Measurements from ENCODE around the gene IL10.
A peak's percentile ranks its signal among the peaks of the same experiment; 100 is the strongest.

Gene IL10

GRCh38 chr1:206772243-206772937, at the start of gene IL10:
Gene IL10, minus strand, starts transcription at chr1:206772494. Its CDS starts 59 bp downstream, at chr1:206772435.
- DNase-seq = no peak

- no peak for DNase-seq
These were observed 49.2 kb upstream of the IL10 start for GRCh38 chr1:206821493-206821892.

- no peak for DNase-seq
These were observed 44.3 kb upstream of the IL10 start for GRCh38 chr1:206816390-206817287.

DNA sequence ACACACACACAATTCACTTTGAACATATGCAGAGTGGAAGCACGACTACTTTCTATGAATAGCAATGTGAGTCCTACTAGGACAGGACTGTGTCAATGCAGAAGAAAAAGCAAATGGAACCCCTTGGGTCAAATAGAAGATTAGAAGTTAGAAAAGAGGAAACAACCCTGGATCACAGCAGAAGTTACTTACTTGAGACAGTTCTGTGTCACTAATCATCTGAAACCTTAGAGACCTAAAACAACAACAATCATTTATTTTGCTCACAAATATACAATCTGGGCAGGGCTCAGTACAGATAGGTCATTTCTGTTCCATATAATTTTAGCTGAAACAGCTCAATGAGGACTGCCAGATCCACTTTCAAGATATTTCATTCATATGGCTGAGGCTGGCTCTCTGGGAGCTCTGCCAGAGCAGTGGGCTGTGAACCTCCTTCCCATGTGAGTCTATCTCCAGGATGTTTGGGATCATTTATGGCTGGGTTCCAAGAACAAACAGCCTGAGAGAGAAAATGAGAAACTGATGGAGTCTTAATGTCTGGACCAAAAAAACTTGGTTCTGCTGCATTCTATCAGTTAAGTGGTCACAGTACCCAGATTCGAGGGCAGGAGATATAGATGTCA, 42.5 kb upstream of the IL10 start:
- peak; percentile 70 for DNase-seq

DNA sequence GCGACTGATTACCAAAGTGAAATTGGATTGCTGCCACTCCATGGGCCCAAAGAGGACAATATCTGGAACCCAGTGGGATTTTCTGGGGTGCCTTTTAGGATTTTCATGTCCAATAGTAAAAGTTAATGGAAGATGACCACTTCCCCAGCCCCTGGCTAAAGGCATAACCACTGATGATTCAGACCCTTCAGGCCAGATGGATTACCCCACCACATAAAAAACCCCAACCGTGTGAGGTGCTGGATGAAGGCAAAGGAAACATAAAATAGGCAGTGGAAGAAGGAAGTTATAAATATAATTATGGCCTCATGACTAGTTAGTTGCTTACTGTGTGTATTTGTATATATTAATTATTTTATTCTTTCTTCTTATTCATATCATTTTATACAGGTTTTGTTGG, 40.2 kb upstream of the IL10 start:
- no peak for DNase-seq

- no peak for DNase-seq
These were observed 37.3 kb upstream of the IL10 start for GRCh38 chr1:206809504-206810084.

DNA sequence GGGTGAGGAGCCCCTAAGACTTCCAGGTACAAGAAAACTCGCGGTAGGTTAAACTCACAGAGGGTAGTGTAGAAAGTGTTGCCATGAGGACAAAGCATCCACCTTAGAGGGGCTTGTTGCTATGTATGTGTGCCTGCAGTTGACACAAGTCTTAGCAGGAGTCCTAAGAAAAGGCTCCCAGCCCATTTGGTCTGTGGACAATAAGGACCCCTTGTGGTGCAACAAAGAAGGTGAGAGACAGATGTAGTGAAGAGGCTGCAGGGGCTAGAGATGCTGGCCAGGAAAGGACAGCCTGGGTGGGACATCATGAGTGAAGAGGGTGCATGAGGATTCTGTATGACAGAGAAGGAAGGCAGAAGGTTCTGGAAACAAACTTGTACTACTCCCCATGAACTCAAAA, 36.3 kb upstream of the IL10 start:
- DNase-seq = peak; percentile 41

DNA sequence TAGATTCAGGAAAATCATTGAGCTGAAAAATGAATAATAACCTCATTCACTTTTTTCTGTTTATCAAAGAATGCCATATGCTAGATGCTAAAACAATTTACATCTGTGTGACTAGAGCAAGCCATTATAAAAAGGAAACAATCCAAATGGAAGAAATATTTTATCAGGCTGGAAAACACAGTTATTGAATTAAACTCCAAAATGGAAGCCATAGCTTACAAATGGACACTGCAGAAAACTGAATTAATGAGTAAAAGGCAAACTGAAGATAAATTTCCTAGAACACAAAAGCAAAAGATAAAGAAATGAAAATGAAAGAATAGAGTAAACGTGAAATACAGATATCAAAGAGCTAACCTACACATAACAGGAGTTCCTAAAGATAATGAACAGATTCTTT, 33.1 kb upstream of the IL10 start:
- no peak for DNase-seq

GRCh38 chr1:206804156-206804737, 32.0 kb upstream of the IL10 start:
- no peak for DNase-seq

- DNase-seq = no peak
These were observed 31.0 kb upstream of the IL10 start for GRCh38 chr1:206803221-206803730.

DNA sequence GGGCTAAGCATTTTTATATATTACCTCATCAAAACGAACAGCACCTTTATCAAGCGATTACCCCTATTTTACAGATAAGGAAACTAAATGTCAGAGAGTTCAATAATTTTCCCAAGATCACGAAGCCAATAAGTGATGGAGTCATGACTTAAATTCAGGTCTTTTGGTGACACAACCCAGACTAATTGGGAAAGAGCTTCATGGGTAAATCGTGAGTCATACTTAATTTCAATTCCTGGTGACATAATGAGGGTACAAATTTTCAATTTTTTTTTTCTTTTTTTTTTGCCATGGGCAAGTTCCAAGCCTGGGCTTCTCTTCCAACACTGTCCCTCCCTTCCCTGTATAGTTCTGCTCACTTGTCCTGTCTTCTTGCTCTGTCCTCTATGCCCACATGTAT, 30.1 kb upstream of the IL10 start:
- no peak for DNase-seq

- DNase-seq = no peak
These were observed 29.2 kb upstream of the IL10 start for GRCh38 chr1:206801467-206801866.

GRCh38 chr1:206800891-206801290, 28.6 kb upstream of the IL10 start:
- no peak for DNase-seq

GRCh38 chr1:206800411-206800810, 28.1 kb upstream of the IL10 start:
- no peak for DNase-seq

- no peak for DNase-seq
These were observed 27.0 kb upstream of the IL10 start for GRCh38 chr1:206799311-206799710.

GRCh38 chr1:206798384-206798996, 26.2 kb upstream of the IL10 start:
- no peak for DNase-seq

GRCh38 chr1:206797534-206798383, 25.5 kb upstream of the IL10 start:
- no peak for DNase-seq

GRCh38 chr1:206796981-206797402, 24.7 kb upstream of the IL10 start:
- DNase-seq = no peak

DNA sequence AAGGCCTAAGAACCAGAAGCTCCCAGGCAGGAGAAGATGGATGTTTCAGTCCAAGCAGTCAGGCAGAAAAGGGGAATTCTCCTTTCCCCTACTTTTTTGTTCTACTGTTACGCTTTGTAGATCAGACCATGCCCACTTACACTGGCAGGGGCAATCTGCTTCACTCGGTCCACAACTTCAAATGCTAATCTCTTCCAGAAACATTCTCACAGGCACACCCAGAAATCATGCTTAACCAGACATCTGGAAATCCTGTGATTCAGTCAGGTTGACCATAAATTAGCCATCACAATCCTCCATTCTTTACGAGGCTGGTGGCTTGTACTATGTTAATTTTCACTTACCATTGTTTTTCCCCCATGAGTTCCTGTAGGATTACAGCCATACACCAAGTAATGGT, 23.8 kb upstream of the IL10 start:
- DNase-seq = no peak

DNA sequence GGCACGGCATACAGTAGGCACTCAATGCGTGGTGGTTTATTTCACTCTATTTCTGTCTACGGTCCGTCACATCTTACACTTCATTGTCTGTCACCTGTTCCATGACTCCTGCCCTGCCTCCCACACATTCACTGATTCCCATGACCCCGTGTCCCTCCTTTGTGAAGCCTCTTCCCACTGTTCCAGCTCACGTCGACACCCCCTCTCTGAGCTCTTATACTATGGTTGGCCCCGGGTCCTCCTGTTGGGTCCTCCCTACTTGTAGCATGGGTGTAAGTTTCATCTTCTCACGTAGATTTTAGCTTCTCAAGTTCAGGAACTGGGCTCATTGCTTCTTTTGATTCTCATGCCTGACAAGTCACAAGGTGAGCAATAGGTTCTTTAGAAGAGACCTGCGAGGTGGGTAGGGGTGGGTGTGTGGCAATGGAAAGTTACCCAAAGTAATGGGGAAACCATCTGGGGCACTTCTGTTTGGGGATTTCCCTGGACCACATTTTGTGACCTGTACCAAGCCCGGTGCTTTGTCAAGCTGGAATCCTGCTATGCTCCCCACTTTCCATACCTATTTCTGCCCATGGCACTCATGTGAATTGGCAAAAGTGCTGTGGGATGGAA, 22.1 kb upstream of the IL10 start:
- DNase-seq = no peak

DNA sequence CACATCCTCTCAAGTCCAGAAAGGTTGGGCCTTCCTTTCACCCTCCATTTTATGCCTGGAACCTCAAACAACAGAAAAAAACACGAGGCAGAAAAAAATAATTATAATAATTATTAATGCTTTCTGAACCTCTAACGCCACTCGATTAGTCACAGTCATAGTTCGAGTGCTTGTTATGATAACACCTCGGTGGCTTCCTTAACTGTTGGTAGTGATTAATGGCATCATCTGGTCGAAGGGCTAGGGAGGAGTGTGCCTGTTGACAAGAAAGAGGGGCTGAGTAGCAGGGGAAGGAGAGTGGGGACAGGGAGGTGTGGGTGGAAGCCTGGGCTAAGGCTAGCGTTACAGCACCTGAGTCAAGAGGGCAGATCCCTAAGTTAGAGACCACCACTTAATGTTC, 21.3 kb upstream of the IL10 start:
- DNase-seq = no peak

Data from femur (tissue), 1 donor.